ENCODE data around the gene DNMT3B. TPM values are rescaled to one million over a fixed set of nuclear protein-coding genes. Genes with fewer than 3 reads are reported as not detected.

Gene DNMT3B
- total and polyA plus RNA-seq, 12 donors: 0.27 to 1.8 (median 0.68) TPM

GRCh38 chr20:32841174-32841573 is 79.0 kb downstream of the DNMT3B start:
- Histone ChIP-seq H3K9me3 (no peaks in the 10 kb centered on the region), H3K36me3 (peaks cover 0 to 100% (median 42%) of the 10 kb centered on the region in 9 donors), H3K27ac (no peak overlapping the region), H3K27me3 (no peaks in the 10 kb centered on the region), H3K4me1 (peaks cover 0 to 18% (median 7%) of the 10 kb centered on the region in 9 donors), H3K4me3 (no peak overlapping the region)
- DNase-seq (no peak), ATAC-seq (no peak)
- TF ChIP-seq, protein P1, sequence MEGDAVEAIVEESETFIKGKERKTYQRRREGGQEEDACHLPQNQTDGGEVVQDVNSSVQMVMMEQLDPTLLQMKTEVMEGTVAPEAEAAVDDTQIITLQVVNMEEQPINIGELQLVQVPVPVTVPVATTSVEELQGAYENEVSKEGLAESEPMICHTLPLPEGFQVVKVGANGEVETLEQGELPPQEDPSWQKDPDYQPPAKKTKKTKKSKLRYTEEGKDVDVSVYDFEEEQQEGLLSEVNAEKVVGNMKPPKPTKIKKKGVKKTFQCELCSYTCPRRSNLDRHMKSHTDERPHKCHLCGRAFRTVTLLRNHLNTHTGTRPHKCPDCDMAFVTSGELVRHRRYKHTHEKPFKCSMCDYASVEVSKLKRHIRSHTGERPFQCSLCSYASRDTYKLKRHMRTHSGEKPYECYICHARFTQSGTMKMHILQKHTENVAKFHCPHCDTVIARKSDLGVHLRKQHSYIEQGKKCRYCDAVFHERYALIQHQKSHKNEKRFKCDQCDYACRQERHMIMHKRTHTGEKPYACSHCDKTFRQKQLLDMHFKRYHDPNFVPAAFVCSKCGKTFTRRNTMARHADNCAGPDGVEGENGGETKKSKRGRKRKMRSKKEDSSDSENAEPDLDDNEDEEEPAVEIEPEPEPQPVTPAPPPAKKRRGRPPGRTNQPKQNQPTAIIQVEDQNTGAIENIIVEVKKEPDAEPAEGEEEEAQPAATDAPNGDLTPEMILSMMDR (IDR thresholded peaks at IDR 0.05): no peak
- intact Hi-C loops (cut with DNase I): no loop called here
- WGBS, 2 donors: 59 to 64% methylated on average over 9 of the region's 9 CpGs

- peak in 5 of 8 donors; percentile 56 to 66 (median 65) for ATAC-seq
- no peak for DNase-seq
- Histone ChIP-seq H3K36me3 (peaks cover 0 to 100% (median 44%) of the 10 kb centered on the region in 9 donors), H3K4me3 (no peak overlapping the region), H3K27me3 (no peaks in the 10 kb centered on the region), H3K9me3 (no peaks in the 10 kb centered on the region), H3K27ac (no peak overlapping the region), H3K4me1 (peaks cover 0 to 18% (median 7%) of the 10 kb centered on the region in 9 donors)
- TF ChIP-seq, protein P1 (IDR thresholded peaks at IDR 0.05): no peak
- WGBS, 2 donors: 60 to 62% methylated on average over 2 of the region's 2 CpGs
- intact Hi-C loops (cut with DNase I): no loop called here
These were observed 79.4 kb downstream of the DNMT3B start for GRCh38 chr20:32841632-32842031.

GRCh38 chr20:32842688-32843524 is 80.7 kb downstream of the DNMT3B start:
- Histone ChIP-seq H3K27me3 (no peaks in the 10 kb centered on the region), H3K9me3 (no peaks in the 10 kb centered on the region), H3K27ac (no peak overlapping the region), H3K4me1 (peaks cover 0 to 18% (median 7%) of the 10 kb centered on the region in 9 donors), H3K36me3 (peaks cover 0 to 100% (median 47%) of the 10 kb centered on the region in 9 donors), H3K4me3 (no peak overlapping the region)
- ATAC-seq: no peak
- intact Hi-C loops (cut with DNase I): no loop called here
- TF ChIP-seq, protein P1 (IDR thresholded peaks at IDR 0.05): no peak
- WGBS, 2 donors: 88 to 94% methylated on average over 8 of the region's 8 CpGs
- no peak for DNase-seq

DNA sequence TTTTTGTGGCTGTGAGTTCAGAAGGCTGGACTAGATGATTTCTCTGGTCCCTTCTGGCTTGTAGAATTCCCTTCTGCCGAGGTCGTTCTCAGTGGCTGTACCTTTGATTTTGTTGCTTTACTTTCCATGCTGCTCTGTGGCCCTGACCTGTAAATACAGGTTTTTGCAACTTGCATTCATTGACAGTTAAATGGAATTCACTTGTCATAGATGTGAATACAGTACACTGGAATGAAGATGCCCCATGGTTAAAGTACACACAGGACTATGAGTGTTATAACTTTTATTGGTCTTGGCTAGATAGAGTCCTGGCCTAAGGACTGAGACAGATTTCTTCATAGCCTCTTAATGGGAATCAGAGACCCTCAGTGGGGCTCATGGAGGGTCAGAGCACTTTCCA is 83.6 kb downstream of the DNMT3B start:
- Histone ChIP-seq H3K27me3 (no peaks in the 10 kb centered on the region), H3K4me1 (peaks cover 0 to 22% (median 5%) of the 10 kb centered on the region in 9 donors), H3K4me3 (no peak overlapping the region), H3K36me3 (peaks cover 0 to 100% (median 35%) of the 10 kb centered on the region in 9 donors), H3K27ac (no peak overlapping the region), H3K9me3 (no peaks in the 10 kb centered on the region)
- intact Hi-C loops (cut with DNase I): no loop called here
- DNase-seq (no peak), ATAC-seq (no peak)
- TF ChIP-seq, protein P1 (IDR thresholded peaks at IDR 0.05): no peak
- 89 to 90% methylated on average over 2 of the region's 2 CpGs for WGBS, 2 donors
